HepG2 (cell line): ENCODE results near the gene VAMP8. TPM values are rescaled to one million over a fixed set of nuclear protein-coding genes. Genes with fewer than 3 reads are reported as not detected.

Source experiments
- CEBPB ChIP-seq: IDR thresholded peaks from 2 replicates; pipeline ENCODE4 v1.6.1; 2011; ENCODE audit warnings: low read depth, low read length, improper control_type of control experiment, borderline replicate concordance
- EED ChIP-seq: sonication (generic); formaldehyde crosslinking; IDR thresholded peaks from 2 replicates; pipeline ENCODE4 v1.5.0; 2020; ENCODE audit warnings: mild to moderate bottlenecking, missing genetic modification reagents
- GATAD1 ChIP-seq: IDR thresholded peaks from 2 replicates; pipeline ENCODE4 v1.6.1; 2016; ENCODE audit warnings: missing genetic modification reagents, missing compliant biosample characterization
- HIVEP1 ChIP-seq: sonication (generic); formaldehyde crosslinking; IDR thresholded peaks from 2 replicates; pipeline ENCODE4 v1.4.0; 2020; ENCODE audit warnings: mild to moderate bottlenecking, missing genetic modification reagents
- MAF1 ChIP-seq: sonication (generic); formaldehyde crosslinking; IDR thresholded peaks from 2 replicates; pipeline ENCODE4 v1.5.0; 2020; ENCODE audit warnings: missing genetic modification reagents, borderline replicate concordance
- NKX3-1 ChIP-seq: sonication (generic); formaldehyde crosslinking; IDR thresholded peaks from 2 replicates; pipeline ENCODE4 v1.5.0; 2020; ENCODE audit warnings: missing genetic modification reagents
- NR2C2 ChIP-seq: sonication (generic); formaldehyde crosslinking; IDR thresholded peaks from 2 replicates; pipeline ENCODE4 v1.4.0; 2020; ENCODE audit warnings: missing genetic modification reagents, mild to moderate bottlenecking, moderate library complexity, borderline replicate concordance
- PHB2 ChIP-seq: fragments of 450-650 bp; IDR thresholded peaks from 2 replicates; pipeline ENCODE4 v1.6.1; 2018; ENCODE audit not compliant: partially characterized antibody
- PPARG ChIP-seq: conservative IDR thresholded peaks from 2 replicates; pipeline ENCODE4 v1.6.1; 2016; ENCODE audit warnings: missing biosample characterization, missing genetic modification reagents
- RAD21 ChIP-seq: fragments of 450-650 bp; formaldehyde crosslinking; IDR thresholded peaks from 2 replicates; pipeline ENCODE4 v1.5.0; 2020; ENCODE audit warnings: mild to moderate bottlenecking
- RNF2 ChIP-seq: fragments of 450-650 bp; conservative IDR thresholded peaks from 2 replicates; pipeline ENCODE4 v1.6.1; 2016; ENCODE audit warnings: low read depth
- SKI ChIP-seq: fragments of 450-650 bp; IDR thresholded peaks from one replicate; pipeline ENCODE4 v1.6.1; 2018; ENCODE audit warnings: mild to moderate bottlenecking; ENCODE audit not compliant: partially characterized antibody
- SMYD3 ChIP-seq: sonication (generic); formaldehyde crosslinking; IDR thresholded peaks from 2 replicates; pipeline ENCODE4 v1.8.1; 2023; ENCODE audit warnings: mild to moderate bottlenecking, missing genetic modification reagents
- ZNF121 ChIP-seq: sonication (generic); formaldehyde crosslinking; IDR thresholded peaks from 2 replicates; pipeline ENCODE4 v1.5.0; 2020; ENCODE audit warnings: mild to moderate bottlenecking, missing genetic modification reagents
- ZNF225 ChIP-seq: sonication (generic); formaldehyde crosslinking; IDR thresholded peaks from 2 replicates; pipeline ENCODE4 v1.4.0; 2020; ENCODE audit warnings: mild to moderate bottlenecking, missing genetic modification reagents
- ZNF451 ChIP-seq: sonication (generic); formaldehyde crosslinking; IDR thresholded peaks from 2 replicates; pipeline ENCODE4 v1.5.0; 2020; ENCODE audit warnings: mild to moderate bottlenecking, missing genetic modification reagents
- ZNF773 ChIP-seq: sonication (generic); formaldehyde crosslinking; IDR thresholded peaks from 2 replicates; pipeline ENCODE4 v1.4.0; 2020; ENCODE audit warnings: missing genetic modification reagents, borderline replicate concordance
- polyA plus RNA-seq, 8 experiments: library from polyadenylated mRNA; depleted of rRNA in 3 of 8; stranded (reverse) in 7 of 8; unstranded in 1 of 8; fragments of >200 nt; fragmentation: Illumina TruSeq in 4 of 8; extraction: Trizol in 4 of 8; gene quantifications; 2 replicates each; pipeline versions ENCODE4 v1.2.1 to v1.2.3, GENCODE V29; 2011 to 2016; ENCODE audit warnings: low read depth in 4 of 8, missing spikeins in 1 of 8, mixed read lengths in 1 of 8; ENCODE audit not compliant: insufficient read depth in 1 of 8
- total RNA-seq, 5 experiments: library from RNA; depleted of rRNA; stranded (reverse); fragments of >200 nt; fragmentation: Illumina TruSeq; extraction: Trizol; gene quantifications; 2 replicates each; pipeline ENCODE4 v1.2.3, GENCODE V29; 2016; ENCODE audit warnings: low read depth in 1 of 5
- TF ChIP-seq, protein P1 (sequence below): fragments of 450-650 bp; IDR thresholded peaks from 2 replicates; pipeline ENCODE4 v1.6.1; 2017
- TF ChIP-seq, protein P2 (sequence below): sonication (generic); formaldehyde crosslinking; IDR thresholded peaks from 2 replicates; pipeline ENCODE4 v1.8.1; 2023; ENCODE audit warnings: mild to moderate bottlenecking, missing genetic modification reagents
- TF ChIP-seq, protein P3 (sequence below): IDR thresholded peaks from 2 replicates; pipeline ENCODE4 v1.6.1; 2016
- TF ChIP-seq, protein P4 (sequence below): sonication (generic); formaldehyde crosslinking; IDR thresholded peaks from 2 replicates; pipeline ENCODE4 v1.4.0; 2020; ENCODE audit warnings: missing genetic modification reagents, borderline replicate concordance
- TF ChIP-seq, protein P5 (sequence below): sonication (generic); formaldehyde crosslinking; IDR thresholded peaks from 2 replicates; pipeline ENCODE4 v1.5.0; 2020; ENCODE audit warnings: mild to moderate bottlenecking, missing genetic modification reagents
- TF ChIP-seq, protein P6 (sequence below): sonication (generic); formaldehyde crosslinking; conservative IDR thresholded peaks from 2 replicates; pipeline ENCODE4 v1.8.0; 2022; ENCODE audit warnings: missing genetic modification reagents

Gene VAMP8
- total and polyA plus RNA-seq, 2 of the 13 experiments (the other 11 are each of a cell fraction or from before 2014, with no cell fraction given), result 83.3 to 157 TPM

DNA sequence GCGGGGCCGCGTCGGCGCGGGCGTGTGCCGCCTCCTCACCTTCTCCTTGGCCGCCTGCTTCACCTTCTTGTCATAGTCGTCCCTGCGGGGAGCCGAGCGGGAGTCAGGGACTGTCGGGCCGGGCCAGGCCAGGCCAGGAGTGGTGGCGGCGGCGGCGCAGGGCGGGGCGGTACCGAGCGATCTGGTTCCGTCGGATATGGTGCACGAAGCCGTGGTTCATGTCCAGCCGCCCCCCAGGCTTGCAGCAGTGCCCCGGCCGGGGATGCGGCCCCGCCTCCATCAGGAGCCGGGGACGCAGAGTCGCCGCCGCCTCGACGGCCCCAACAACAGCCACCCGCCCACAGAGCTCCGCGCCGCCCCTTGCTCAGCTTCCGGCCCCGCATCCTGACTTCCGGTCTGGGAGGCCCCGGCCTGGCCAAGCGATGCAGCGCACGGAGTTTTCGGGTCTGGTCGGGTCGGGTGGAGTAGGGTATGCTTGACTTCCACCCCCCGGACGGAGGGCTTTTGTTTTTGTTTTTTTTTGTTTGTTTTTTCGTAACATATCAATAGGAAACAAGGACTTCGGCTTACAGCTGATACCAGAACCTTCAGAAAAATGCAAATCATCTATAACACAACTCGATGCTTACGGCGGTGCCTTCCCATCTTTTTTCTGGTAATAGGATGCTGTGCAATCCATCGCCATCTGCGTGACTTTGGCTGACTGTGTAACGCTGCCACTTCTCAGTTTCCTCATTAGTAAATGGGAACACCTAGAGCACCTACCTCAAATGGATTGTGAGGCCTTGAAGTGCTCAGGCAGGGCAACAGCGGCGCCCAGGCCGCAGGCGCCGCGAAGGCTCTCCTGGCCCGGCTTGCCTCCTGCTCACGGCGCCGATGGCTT, 34.6 kb downstream of the VAMP8 start, which contains the start of gene C2orf68 (continued):
- TF ChIP-seq, protein P1, sequence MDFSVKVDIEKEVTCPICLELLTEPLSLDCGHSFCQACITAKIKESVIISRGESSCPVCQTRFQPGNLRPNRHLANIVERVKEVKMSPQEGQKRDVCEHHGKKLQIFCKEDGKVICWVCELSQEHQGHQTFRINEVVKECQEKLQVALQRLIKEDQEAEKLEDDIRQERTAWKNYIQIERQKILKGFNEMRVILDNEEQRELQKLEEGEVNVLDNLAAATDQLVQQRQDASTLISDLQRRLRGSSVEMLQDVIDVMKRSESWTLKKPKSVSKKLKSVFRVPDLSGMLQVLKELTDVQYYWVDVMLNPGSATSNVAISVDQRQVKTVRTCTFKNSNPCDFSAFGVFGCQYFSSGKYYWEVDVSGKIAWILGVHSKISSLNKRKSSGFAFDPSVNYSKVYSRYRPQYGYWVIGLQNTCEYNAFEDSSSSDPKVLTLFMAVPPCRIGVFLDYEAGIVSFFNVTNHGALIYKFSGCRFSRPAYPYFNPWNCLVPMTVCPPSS, result no peak
- TF ChIP-seq CEBPB (no peak), NKX3-1 (no peak), GATAD1 (CRISPR knock-in tag) (peak; percentile 90), RNF2 (peak; percentile 78), ZNF121 (no peak), ZNF773 (CRISPR knock-in tag) (peak; percentile 59; the same call in 1 of the 2 replicates), RAD21 (CRISPR knock-in tag) (peak; percentile 63), PHB2 (no peak), NR2C2 (CRISPR knock-in tag) (peak; percentile 63), SKI (peak; percentile 33), HIVEP1 (peak; percentile 66), PPARG (CRISPR knock-in tag) (peak; percentile 62; the same call in 1 of the 2 replicates), MAF1 (CRISPR knock-in tag) (0 out of 2 replicates have a peak, but pooled peaks have one; percentile 87), ZNF451 (no peak; the same call in 1 of the 2 replicates), EED (CRISPR knock-in tag) (peak; percentile 90), ZNF225 (CRISPR knock-in tag) (0 out of 2 replicates have a peak, but pooled peaks have one; percentile 29), SMYD3 (CRISPR knock-in tag) (no peak)
- TF ChIP-seq, protein P2, sequence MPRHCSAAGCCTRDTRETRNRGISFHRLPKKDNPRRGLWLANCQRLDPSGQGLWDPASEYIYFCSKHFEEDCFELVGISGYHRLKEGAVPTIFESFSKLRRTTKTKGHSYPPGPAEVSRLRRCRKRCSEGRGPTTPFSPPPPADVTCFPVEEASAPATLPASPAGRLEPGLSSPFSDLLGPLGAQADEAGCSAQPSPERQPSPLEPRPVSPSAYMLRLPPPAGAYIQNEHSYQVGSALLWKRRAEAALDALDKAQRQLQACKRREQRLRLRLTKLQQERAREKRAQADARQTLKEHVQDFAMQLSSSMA (CRISPR knock-in tag), result peak; percentile 58
- TF ChIP-seq, protein P3, sequence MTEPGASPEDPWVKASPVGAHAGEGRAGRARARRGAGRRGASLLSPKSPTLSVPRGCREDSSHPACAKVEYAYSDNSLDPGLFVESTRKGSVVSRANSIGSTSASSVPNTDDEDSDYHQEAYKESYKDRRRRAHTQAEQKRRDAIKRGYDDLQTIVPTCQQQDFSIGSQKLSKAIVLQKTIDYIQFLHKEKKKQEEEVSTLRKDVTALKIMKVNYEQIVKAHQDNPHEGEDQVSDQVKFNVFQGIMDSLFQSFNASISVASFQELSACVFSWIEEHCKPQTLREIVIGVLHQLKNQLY (CRISPR knock-in tag), result no peak; the same call in 1 of the 2 replicates
- TF ChIP-seq, protein P4, sequence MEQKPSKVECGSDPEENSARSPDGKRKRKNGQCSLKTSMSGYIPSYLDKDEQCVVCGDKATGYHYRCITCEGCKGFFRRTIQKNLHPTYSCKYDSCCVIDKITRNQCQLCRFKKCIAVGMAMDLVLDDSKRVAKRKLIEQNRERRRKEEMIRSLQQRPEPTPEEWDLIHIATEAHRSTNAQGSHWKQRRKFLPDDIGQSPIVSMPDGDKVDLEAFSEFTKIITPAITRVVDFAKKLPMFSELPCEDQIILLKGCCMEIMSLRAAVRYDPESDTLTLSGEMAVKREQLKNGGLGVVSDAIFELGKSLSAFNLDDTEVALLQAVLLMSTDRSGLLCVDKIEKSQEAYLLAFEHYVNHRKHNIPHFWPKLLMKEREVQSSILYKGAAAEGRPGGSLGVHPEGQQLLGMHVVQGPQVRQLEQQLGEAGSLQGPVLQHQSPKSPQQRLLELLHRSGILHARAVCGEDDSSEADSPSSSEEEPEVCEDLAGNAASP (CRISPR knock-in tag), result peak; percentile 45; the same call in 1 of the 2 replicates
- TF ChIP-seq, protein P5, sequence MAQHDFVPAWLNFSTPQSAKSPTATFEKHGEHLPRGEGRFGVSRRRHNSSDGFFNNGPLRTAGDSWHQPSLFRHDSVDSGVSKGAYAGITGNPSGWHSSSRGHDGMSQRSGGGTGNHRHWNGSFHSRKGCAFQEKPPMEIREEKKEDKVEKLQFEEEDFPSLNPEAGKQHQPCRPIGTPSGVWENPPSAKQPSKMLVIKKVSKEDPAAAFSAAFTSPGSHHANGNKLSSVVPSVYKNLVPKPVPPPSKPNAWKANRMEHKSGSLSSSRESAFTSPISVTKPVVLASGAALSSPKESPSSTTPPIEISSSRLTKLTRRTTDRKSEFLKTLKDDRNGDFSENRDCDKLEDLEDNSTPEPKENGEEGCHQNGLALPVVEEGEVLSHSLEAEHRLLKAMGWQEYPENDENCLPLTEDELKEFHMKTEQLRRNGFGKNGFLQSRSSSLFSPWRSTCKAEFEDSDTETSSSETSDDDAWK (CRISPR knock-in tag), result no peak
- TF ChIP-seq, protein P6, sequence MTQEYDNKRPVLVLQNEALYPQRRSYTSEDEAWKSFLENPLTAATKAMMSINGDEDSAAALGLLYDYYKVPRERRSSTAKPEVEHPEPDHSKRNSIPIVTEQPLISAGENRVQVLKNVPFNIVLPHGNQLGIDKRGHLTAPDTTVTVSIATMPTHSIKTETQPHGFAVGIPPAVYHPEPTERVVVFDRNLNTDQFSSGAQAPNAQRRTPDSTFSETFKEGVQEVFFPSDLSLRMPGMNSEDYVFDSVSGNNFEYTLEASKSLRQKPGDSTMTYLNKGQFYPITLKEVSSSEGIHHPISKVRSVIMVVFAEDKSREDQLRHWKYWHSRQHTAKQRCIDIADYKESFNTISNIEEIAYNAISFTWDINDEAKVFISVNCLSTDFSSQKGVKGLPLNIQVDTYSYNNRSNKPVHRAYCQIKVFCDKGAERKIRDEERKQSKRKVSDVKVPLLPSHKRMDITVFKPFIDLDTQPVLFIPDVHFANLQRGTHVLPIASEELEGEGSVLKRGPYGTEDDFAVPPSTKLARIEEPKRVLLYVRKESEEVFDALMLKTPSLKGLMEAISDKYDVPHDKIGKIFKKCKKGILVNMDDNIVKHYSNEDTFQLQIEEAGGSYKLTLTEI (CRISPR knock-in tag), result no peak
